Prostate gland (tissue), 2 donors: Measurements from ENCODE around the gene NUPR2. TPM values are rescaled to one million over a fixed set of nuclear protein-coding genes. Genes with fewer than 3 reads are reported as not detected.
"Not testable (repeated sequence)": the region's sequence is repeated elsewhere in the genome, so short reads cannot be mapped to it uniquely, and the experiment has no call there.

Experiments used
- DNase-seq: peaks from one replicate; pipeline ENCODE4 v3.0.0-alpha.2; 2019; ENCODE audit warnings: low spot score
- H3K27ac ChIP-seq, 2 donors: fragments of 200-600 bp; sonication (generic); 2 replicates each; pipeline ENCODE4 v1.5.1; 2017 to 2019
- H3K27me3 ChIP-seq: fragments of 200-600 bp; sonication (generic); replicated peaks from 2 replicates; pipeline ENCODE4 v1.5.1; 2019; ENCODE audit not compliant: insufficient read depth
- H3K36me3 ChIP-seq, 2 donors: fragments of 200-600 bp; sonication (generic); 1 replicate in 1 of 2; 2 replicates in 1 of 2; pipeline versions ENCODE4 v1.5.1 to v1.8.1; 2017 to 2019
- H3K4me1 ChIP-seq: fragments of 200-600 bp; sonication (generic); replicated peaks from 2 replicates; pipeline ENCODE4 v1.5.1; 2019
- H3K4me3 ChIP-seq, 2 donors: fragments of 200-600 bp; sonication (generic); 2 replicates each; pipeline ENCODE4 v1.5.1; 2017 to 2019
- H3K9me3 ChIP-seq: fragments of 200-600 bp; sonication (generic); 2 replicates; pipeline ENCODE4 v1.5.1; 2017
- CTCF ChIP-seq, 4 experiments: fragments of 200-600 bp in 2 of 4; fragments of 450-650 bp in 2 of 4; sonication (generic) in 2 of 4; IDR thresholded peaks; 1 replicate in 3 of 4; 2 replicates in 1 of 4; pipeline ENCODE4 v1.5.1; 2016 to 2019; ENCODE audit warnings: antibody characterized with exemption in 4 of 4, mild to moderate bottlenecking in 2 of 4, moderate library complexity in 2 of 4
- POLR2A ChIP-seq: fragments of 450-650 bp; IDR thresholded peaks from one replicate; pipeline ENCODE4 v1.6.1; 2016; ENCODE audit warnings: antibody characterized with exemption, mild to moderate bottlenecking
- POLR2AphosphoS5 ChIP-seq: sonication (generic); formaldehyde crosslinking; IDR thresholded peaks from one replicate; pipeline ENCODE4 v1.6.1; 2017; ENCODE audit warnings: antibody characterized with exemption
- WGBS: methylation state at CpG from one replicate; pipeline ENCODE4 v1.1.5; 2018; 5-methylcytosine and 5-hydroxymethylcytosine counted together
- intact Hi-C: fragments of 100-400 bp; cut with DNase I; formaldehyde crosslinking; loops from one replicate; pipeline ENCODE4 v1.14.2; 2022
- total RNA-seq, 2 donors: library from RNA; depleted of rRNA; stranded (reverse); fragments of >200 nt; gene quantifications; one replicate each; pipeline ENCODE4 v1.1.0, GENCODE V29; 2016

Gene NUPR2
- total RNA-seq, 2 donors from 2014 or later, result 11.1 to 40.4 TPM

- no peak for DNase-seq
- peaks cover 16% of the 10 kb centered on the region for H3K4me1 ChIP-seq
- no peaks in the 10 kb centered on the region for H3K9me3 ChIP-seq
- peak overlapping the region; percentile 72 to 76 for H3K27ac ChIP-seq
- no peak overlapping the region for H3K4me3 ChIP-seq
- no peak for TF ChIP-seq POLR2AphosphoS5
- no peak for TF ChIP-seq CTCF (IDR thresholded peaks at IDR 0.05)
- TF ChIP-seq POLR2A, result no peak
- intact Hi-C loops, result loop anchor here (10.0 kb wide), 2 partner anchors 193 to 433 kb away; partner anchors contain the start of gene ZNF713
- 96% methylated on average over 16 of the region's 16 CpGs for WGBS
- H3K27me3 ChIP-seq, result no peaks in the 10 kb centered on the region
- peaks cover 0 to 4% of the 10 kb centered on the region in 2 donors for H3K36me3 ChIP-seq
Measured at GRCh38 chr7:56078196-56078595, 38.0 kb downstream of the NUPR2 start.

- Histone ChIP-seq H3K4me3 (no peak overlapping the region), H3K27me3 (no peaks in the 10 kb centered on the region), H3K4me1 (peaks cover 16% of the 10 kb centered on the region), H3K27ac (peak overlapping the region in 1 of 2 donors; percentile 72), H3K9me3 (no peaks in the 10 kb centered on the region), H3K36me3 (peaks cover 0 to 4% of the 10 kb centered on the region in 2 donors)
- TF ChIP-seq POLR2AphosphoS5, result no peak
- no peak for TF ChIP-seq POLR2A
- no peak for TF ChIP-seq CTCF (IDR thresholded peaks at IDR 0.05)
- no peak for DNase-seq
- 89% methylated on average over 3 of the region's 3 CpGs for whole genome bisulfite sequencing
- intact Hi-C loops, result loop anchor here (10.0 kb wide), 2 partner anchors 193 to 433 kb away; partner anchors contain the start of gene ZNF713
Measured at GRCh38 chr7:56077681-56078080, 38.5 kb downstream of the NUPR2 start.

GRCh38 chr7:56074371-56074791 lies 41.8 kb downstream of the NUPR2 start:
- H3K27me3 ChIP-seq, result no peaks in the 10 kb centered on the region
- no peak overlapping the region for H3K27ac ChIP-seq
- DNase-seq, result peak; percentile 94
- H3K4me1 ChIP-seq, result peaks cover 9% of the 10 kb centered on the region
- H3K4me3 ChIP-seq, result no peak overlapping the region
- intact Hi-C loops, result loop anchor here (5.0 to 10.0 kb wide), 3 partner anchors 72 to 430 kb away; partner anchors contain the start of gene ZNF713
- 8% methylated on average over 19 of the region's 19 CpGs for WGBS
- no peaks in the 10 kb centered on the region for H3K9me3 ChIP-seq
- TF ChIP-seq POLR2A, result no peak
- peak; percentile 77 to 97 (median 92) for TF ChIP-seq CTCF (IDR thresholded peaks at IDR 0.05)
- peak; percentile 92 for TF ChIP-seq POLR2AphosphoS5
- H3K36me3 ChIP-seq, result peaks cover 0 to 4% of the 10 kb centered on the region in 2 donors

GRCh38 chr7:56066376-56066775 lies 49.8 kb downstream of the NUPR2 start:
- DNase-seq, H3K4me1 ChIP-seq, intact Hi-C loops, H3K27ac ChIP-seq, H3K36me3 ChIP-seq, H3K4me3 ChIP-seq, H3K27me3 ChIP-seq, H3K9me3 ChIP-seq: not testable (repeated sequence)
- 92% methylated on average over 13 of the region's 13 CpGs for WGBS

Other genes starting within 250 kb of the NUPR2 start
- 1 to 10 TPM; 7.7 to 8.2 TPM for gene ZNF713, start 229.0 kb downstream of the NUPR2 start, total RNA-seq
- gene MRPS17, start 164.5 kb downstream of the NUPR2 start, total RNA-seq, result 10 to 100 TPM in 1 of 2 donors, 1 to 10 TPM in 1; 5.8 to 11.6 TPM
- gene NIPSNAP2, start 151.8 kb downstream of the NUPR2 start, total RNA-seq, result 10 to 100 TPM; 83.3 to 84.0 TPM
- 10 to 100 TPM; 25.8 to 47.1 TPM for gene PSPH, start 65.0 kb downstream of the NUPR2 start, total RNA-seq
- 10 to 100 TPM; 60.0 to 64.3 TPM for gene CCT6A, start 64.7 kb downstream of the NUPR2 start, total RNA-seq
- 100 to 1,000 TPM; 152 to 210 TPM for gene SUMF2, start 52.1 kb downstream of the NUPR2 start, total RNA-seq
- 1 to 10 TPM in 1 of 2 donors, under 1 TPM in 1; 0.82 to 2.4 TPM for gene PHKG1, start 23.5 kb downstream of the NUPR2 start, total RNA-seq
- 100 to 1,000 TPM; 356 to 575 TPM for gene CHCHD2, start 9.9 kb downstream of the NUPR2 start, total RNA-seq